Measurements from ENCODE around the gene EMX1. TPM values are rescaled to one million over a fixed set of nuclear protein-coding genes. Genes with fewer than 3 reads are reported as not detected.
"Not testable (repeated sequence)": the region's sequence is repeated elsewhere in the genome, so short reads cannot be mapped to it uniquely, and the experiment has no call there.

The EMX1 gene
- total RNA-seq, 1 donor from 2014 or later, result not detected

GRCh38 chr2:72900191-72900825 lies 17.0 kb upstream of the EMX1 start:
- no peak for DNase-seq

GRCh38 chr2:72901426-72901825 lies 15.9 kb upstream of the EMX1 start:
- no peak for DNase-seq

- DNase-seq, result not testable (repeated sequence)
These were observed 9.9 kb upstream of the EMX1 start for GRCh38 chr2:72907369-72907768.

DNA sequence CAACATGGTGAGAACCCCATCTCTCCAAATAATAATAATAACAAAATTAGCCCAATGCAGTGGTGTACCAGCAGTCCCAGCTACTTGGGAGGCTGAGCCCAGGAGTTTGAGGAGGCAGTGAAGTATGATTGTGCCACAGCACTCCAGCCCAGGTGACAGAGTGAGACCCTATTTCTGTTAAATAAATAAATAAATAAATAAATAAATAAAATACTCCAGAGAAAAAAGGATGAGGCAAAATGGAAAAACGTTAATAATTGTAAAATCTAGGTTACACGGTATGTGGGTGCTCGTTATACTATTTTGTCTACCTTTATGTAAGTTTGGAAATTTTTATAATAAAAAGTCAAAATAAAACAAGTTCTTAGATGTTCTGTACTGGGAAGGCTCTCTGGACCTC lies 8.6 kb upstream of the EMX1 start:
- DNase-seq, result no peak

- no peak for DNase-seq
These were observed 6.1 kb upstream of the EMX1 start for GRCh38 chr2:72911256-72911655.

GRCh38 chr2:72913486-72914205 lies 3.7 kb upstream of the EMX1 start:
- no peak for DNase-seq

DNA sequence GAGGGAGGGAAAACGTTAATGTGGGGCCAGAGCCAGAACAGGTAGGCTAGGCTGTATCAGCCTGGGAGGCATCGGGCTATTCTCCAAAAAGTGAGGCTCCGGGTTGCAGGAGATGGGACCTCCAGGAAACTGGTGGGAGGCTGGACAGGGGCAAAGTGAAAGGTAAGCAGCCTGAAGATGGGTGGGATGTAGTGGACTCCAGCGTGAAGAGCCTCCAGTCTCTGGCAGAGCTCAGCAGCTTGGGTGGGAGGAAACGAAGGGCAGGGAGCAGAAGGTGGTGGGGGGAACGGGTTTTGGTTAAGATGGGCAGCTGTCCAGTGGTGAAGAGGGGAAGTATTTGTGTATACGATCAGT lies 3.1 kb upstream of the EMX1 start:
- no peak for DNase-seq

- no peak for DNase-seq
These were observed 2.6 kb upstream of the EMX1 start for GRCh38 chr2:72914589-72915319.

DNA sequence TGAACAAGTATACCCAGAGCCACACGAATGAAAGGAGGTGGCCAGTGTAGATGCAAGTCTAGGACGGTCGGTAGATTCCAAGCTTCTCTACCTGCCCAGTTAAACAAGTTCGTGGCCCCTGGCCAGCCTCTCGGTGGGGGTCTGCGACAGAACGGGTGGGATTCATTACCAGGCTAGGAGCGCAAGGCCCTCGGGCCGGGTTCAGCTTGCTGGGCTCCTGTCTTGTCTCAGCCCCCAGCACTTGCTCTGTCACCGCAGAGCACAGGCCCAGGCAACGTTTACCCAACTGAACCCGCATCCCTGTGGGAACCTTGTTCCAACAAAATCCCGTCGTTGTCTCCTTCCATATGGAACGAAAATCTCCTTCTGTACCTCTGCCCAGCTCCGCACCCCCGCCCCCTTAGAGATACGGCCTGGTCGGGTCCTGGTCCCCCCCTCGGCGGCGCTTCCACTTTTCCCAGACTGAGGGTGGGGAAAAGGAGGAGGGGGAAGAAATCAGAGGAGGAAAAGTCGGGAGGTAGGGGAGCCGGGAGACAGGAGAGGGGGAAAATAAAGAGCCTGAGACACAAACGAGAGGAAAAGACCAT lies 1.9 kb upstream of the EMX1 start:
- DNase-seq, result no peak

DNA sequence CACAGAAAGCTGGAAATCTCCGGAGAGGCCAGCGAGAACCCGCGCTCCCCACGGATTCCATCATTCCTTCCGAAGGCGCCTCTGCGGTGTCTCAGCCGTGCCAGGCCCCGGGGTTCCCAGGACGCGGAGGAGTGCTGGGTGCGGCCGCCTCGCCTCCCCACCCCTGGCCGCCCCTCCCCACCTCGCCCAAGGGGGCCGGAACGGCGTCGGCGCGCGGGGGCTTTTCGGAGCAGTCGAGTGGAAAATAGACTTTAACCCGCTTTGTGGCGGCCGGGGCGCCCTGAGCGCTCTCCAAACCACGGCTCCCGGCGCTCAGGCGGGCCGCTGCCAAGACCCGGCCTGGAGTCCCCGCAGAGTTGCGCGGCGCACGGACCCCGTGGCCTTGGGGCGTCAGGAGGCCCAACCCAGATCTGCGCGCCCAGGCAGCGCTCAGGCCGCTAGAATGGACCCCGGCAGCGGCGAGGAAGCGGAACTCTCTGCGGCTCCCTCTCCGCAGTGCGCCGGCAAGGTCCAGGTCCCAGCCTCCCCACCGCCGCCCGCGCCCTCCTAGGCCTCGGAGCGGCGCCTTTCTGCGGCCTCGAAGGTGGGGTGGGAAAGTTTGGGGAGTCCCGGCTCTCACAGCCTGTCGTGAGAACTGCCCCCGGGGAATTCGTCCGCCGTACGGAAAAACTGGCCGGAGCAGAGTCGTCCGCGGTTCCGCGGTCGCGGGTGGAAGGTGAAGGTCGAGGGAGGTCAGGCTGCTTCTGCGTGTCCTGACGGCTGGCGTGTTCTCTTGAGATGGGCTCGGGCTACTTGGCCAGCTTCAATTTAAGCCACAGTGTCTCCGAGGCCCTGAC lies 1.2 kb upstream of the EMX1 start:
- no peak for DNase-seq

GRCh38 chr2:72916743-72917137 lies 579 bp upstream of the EMX1 start:
- no peak for DNase-seq

GRCh38 chr2:72917877-72918553 lies 696 bp downstream of the EMX1 start:
- no peak for DNase-seq

GRCh38 chr2:72919414-72920317 lies 2.3 kb downstream of the EMX1 start:
- DNase-seq, result no peak

- no peak for DNase-seq
These were observed 3.2 kb downstream of the EMX1 start for GRCh38 chr2:72920318-72921087.

GRCh38 chr2:72921088-72921851 lies 4.0 kb downstream of the EMX1 start:
- DNase-seq, result no peak

- DNase-seq, result no peak
These were observed 4.5 kb downstream of the EMX1 start for GRCh38 chr2:72921853-72922252.

- no peak for DNase-seq
These were observed 6.6 kb downstream of the EMX1 start for GRCh38 chr2:72923833-72924352.

DNA sequence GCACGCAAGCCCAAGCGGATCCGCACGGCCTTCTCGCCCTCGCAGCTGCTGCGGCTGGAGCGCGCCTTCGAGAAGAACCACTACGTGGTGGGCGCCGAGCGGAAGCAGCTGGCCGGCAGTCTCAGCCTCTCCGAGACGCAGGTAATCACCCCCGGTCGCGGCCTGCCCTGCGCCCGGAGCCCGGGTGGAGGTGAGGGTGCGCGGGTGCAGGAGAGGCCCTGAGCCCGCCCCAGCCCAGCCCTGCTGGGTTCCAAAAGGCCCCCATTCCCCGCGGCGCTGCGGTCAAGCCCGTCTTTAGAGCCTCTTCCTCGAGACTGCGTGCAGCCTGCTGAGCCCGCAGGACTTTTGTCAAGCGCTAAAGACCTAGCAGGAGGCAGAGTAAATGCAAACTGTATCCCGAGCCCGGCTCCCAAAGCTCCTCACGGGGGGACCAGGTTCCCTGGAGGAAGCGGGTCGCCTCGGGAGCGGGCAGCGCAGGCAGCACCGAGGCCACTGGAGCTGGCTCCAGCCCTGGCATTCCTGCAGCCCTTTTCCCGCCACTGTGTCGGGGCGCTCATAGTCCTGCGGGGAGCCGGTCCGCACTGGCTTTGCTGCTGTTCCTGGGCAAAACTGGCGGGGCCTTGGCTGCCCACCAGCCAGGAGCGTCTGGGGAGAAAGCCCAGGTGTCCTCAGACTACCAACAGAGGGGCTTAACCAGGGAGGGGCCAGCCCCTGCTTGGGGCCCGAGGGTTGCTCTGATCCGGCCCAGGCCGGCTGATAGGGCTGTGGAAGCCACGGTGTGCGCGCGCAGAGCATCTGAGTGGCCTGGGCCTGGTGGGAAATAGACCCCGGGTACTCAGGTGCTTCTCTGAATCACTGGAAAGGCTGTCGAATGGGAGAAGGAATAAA lies 7.3 kb downstream of the EMX1 start:
- DNase-seq, result no peak
